GM23338 (cell line): Measurements from ENCODE around the gene GLI3. TPM values are rescaled to one million over a fixed set of nuclear protein-coding genes. Genes with fewer than 3 reads are reported as not detected.

Experiments used
- ATAC-seq: fragments of 200-7000 bp; cut with Tn5 transposase; 3 replicates; pipeline ENCODE4 v1.9.1; 2020
- DNase-seq: peaks from one replicate; pipeline ENCODE4 v3.0.0-alpha.2; 2015; ENCODE audit warnings: low spot score
- H2AFZ ChIP-seq: fragments of 200-600 bp; sonication (generic); 2 replicates; pipeline ENCODE4 v1.8.0; 2016; ENCODE audit warnings: antibody characterized with exemption, mild to moderate bottlenecking, moderate library complexity
- H3F3A ChIP-seq: fragments of 200-600 bp; sonication (generic); replicated peaks from 2 replicates; pipeline ENCODE4 v1.8.0; 2017; ENCODE audit warnings: antibody characterized with exemption, mixed run types, low read depth
- H3K27ac ChIP-seq: fragments of 200-600 bp; sonication (generic); 2 replicates; pipeline ENCODE4 v1.6.1; 2016; ENCODE audit warnings: low read depth
- H3K27me3 ChIP-seq: fragments of 200-600 bp; sonication (generic); 2 replicates; pipeline ENCODE4 v1.8.0; 2016; ENCODE audit warnings: mild to moderate bottlenecking, mixed run types, moderate library complexity; ENCODE audit not compliant: insufficient read depth
- H3K36me3 ChIP-seq: fragments of 200-600 bp; sonication (generic); 2 replicates; pipeline ENCODE4 v1.8.0; 2016; ENCODE audit warnings: mild to moderate bottlenecking; ENCODE audit not compliant: insufficient read depth
- H3K4me1 ChIP-seq: fragments of 200-600 bp; sonication (generic); 2 replicates; pipeline ENCODE4 v1.8.0; 2016; ENCODE audit warnings: mild to moderate bottlenecking, moderate library complexity; ENCODE audit not compliant: insufficient read depth
- H3K4me2 ChIP-seq: fragments of 200-600 bp; sonication (generic); 2 replicates; pipeline ENCODE4 v1.7.1; 2017; ENCODE audit warnings: mixed run types
- H3K4me3 ChIP-seq: fragments of 200-600 bp; sonication (generic); 2 replicates; pipeline ENCODE4 v1.6.1; 2016; ENCODE audit warnings: mixed run types
- H3K79me2 ChIP-seq: fragments of 200-600 bp; sonication (generic); replicated peaks from 2 replicates; pipeline ENCODE4 v1.8.0; 2017; ENCODE audit warnings: mild to moderate bottlenecking; ENCODE audit not compliant: insufficient read depth
- H3K9me2 ChIP-seq: fragments of 200-600 bp; sonication (generic); 2 replicates; pipeline ENCODE4 v1.8.0; 2017; ENCODE audit not compliant: insufficient read depth
- H4K20me1 ChIP-seq: fragments of 200-600 bp; sonication (generic); replicated peaks from 2 replicates; pipeline ENCODE4 v1.8.0; 2017; ENCODE audit warnings: mild to moderate bottlenecking; ENCODE audit not compliant: insufficient read depth
- H3K27ac Mint-ChIP-seq: 2 replicates; pipeline ENCODE4 v1.8.0; 2020; ENCODE audit warnings: inconsistent platforms, mild to moderate bottlenecking, moderate library complexity, mixed read lengths
- H3K27me3 Mint-ChIP-seq: 3 replicates; pipeline ENCODE4 v1.8.0; 2022; ENCODE audit warnings: low read depth, mild to moderate bottlenecking, moderate library complexity, mixed read lengths, inconsistent platforms; ENCODE audit not compliant: insufficient read depth, poor library complexity
- H3K36me3 Mint-ChIP-seq: 3 replicates; pipeline ENCODE4 v1.8.0; 2021; ENCODE audit warnings: low read depth, mild to moderate bottlenecking, inconsistent platforms, moderate library complexity, mixed read lengths
- H3K4me1 Mint-ChIP-seq: 3 replicates; pipeline ENCODE4 v1.8.0; 2020; ENCODE audit warnings: mild to moderate bottlenecking, inconsistent platforms, mixed read lengths
- H3K4me3 Mint-ChIP-seq: 3 replicates; pipeline ENCODE4 v1.8.0; 2021; ENCODE audit warnings: moderate library complexity, mild to moderate bottlenecking, inconsistent platforms, mixed read lengths
- H3K9me3 Mint-ChIP-seq: 3 replicates; pipeline ENCODE4 v1.8.0; 2020; ENCODE audit warnings: moderate library complexity, mild to moderate bottlenecking, inconsistent platforms, mixed read lengths
- CREB1 ChIP-seq: fragments of 250-450 bp; sonication (Bioruptor Pico); IDR thresholded peaks from 2 replicates; pipeline ENCODE4 v1.5.0; 2020; ENCODE audit warnings: low read depth, mild to moderate bottlenecking, moderate library complexity
- EZH2 ChIP-seq: fragments of 200-600 bp; sonication (generic); IDR thresholded peaks from one replicate; pipeline ENCODE4 v1.8.0; 2017; ENCODE audit warnings: antibody characterized with exemption, mild to moderate bottlenecking, low read depth; ENCODE audit not compliant: unreplicated experiment
- EZH2phosphoT487 ChIP-seq: fragments of 200-600 bp; sonication (generic); IDR thresholded peaks from one replicate; pipeline ENCODE4 v1.8.1; 2018; ENCODE audit warnings: antibody characterized with exemption; ENCODE audit not compliant: unreplicated experiment
- NANOG ChIP-seq: IDR thresholded peaks from 2 replicates; pipeline ENCODE4 v1.6.1; 2016; ENCODE audit warnings: antibody characterized with exemption, borderline replicate concordance
- POLR2AphosphoS5 ChIP-seq: IDR thresholded peaks from 2 replicates; pipeline ENCODE4 v1.6.1; 2016; ENCODE audit warnings: antibody characterized with exemption, low read depth
- REST ChIP-seq: IDR thresholded peaks from one replicate; pipeline ENCODE4 v1.6.1; 2018; ENCODE audit warnings: antibody characterized with exemption; ENCODE audit not compliant: unreplicated experiment
- ZNF114 ChIP-seq: fragments of 250-450 bp; sonication (Bioruptor Pico); IDR thresholded peaks from 2 replicates; pipeline ENCODE4 v1.5.0; 2020; ENCODE audit warnings: mild to moderate bottlenecking, moderate library complexity
- ZNF331 ChIP-seq: fragments of 250-450 bp; sonication (Bioruptor Pico); IDR thresholded peaks from 2 replicates; pipeline ENCODE4 v1.5.0; 2020; ENCODE audit warnings: low read depth, mild to moderate bottlenecking, moderate library complexity
- polyA plus RNA-seq: library from polyadenylated mRNA; unstranded; fragments of >200 nt; fragmentation: Nextera tagmentation; extraction: Ambion mirVana; gene quantifications from 2 replicates; pipeline ENCODE4 v1.2.1, GENCODE V29; 2016
- total RNA-seq: library from RNA; depleted of rRNA; stranded (reverse); fragments of >200 nt; shearing (Covaris generic); gene quantifications from 2 replicates; pipeline ENCODE4 v1.2.3, GENCODE V29; 2014
- TF ChIP-seq, protein P1 (sequence below): IDR thresholded peaks from 2 replicates; pipeline ENCODE4 v1.6.1; 2016; ENCODE audit warnings: antibody characterized with exemption

The GLI3 gene
- total and polyA plus RNA-seq, 2 experiments from 2014 or later = 16.1 to 17.9 TPM

DNA sequence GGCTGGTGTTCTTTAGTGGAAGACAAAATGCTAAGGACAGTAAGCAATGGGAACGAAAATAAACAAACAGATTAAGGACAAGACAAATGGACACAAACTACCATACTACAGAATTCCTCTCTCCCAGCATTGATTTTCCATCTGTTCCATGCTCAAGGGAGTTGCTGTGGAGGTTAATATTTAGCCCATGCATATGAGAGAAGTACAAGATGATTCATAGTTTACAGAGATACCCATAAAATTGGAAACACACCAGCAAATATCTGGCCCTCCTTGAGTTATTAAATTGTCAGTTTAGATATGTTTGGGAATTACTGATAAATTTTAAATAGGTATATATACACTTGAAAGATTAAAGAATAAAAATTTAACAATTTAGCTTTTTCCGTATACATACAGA, 69.8 kb downstream of the GLI3 start:
- Histone ChIP-seq H3K79me2 (peaks cover 6% of the 10 kb centered on the region), H4K20me1 (0 out of 2 replicates have a peak, but pooled peaks cover 3% of the 10 kb centered on the region)

DNA sequence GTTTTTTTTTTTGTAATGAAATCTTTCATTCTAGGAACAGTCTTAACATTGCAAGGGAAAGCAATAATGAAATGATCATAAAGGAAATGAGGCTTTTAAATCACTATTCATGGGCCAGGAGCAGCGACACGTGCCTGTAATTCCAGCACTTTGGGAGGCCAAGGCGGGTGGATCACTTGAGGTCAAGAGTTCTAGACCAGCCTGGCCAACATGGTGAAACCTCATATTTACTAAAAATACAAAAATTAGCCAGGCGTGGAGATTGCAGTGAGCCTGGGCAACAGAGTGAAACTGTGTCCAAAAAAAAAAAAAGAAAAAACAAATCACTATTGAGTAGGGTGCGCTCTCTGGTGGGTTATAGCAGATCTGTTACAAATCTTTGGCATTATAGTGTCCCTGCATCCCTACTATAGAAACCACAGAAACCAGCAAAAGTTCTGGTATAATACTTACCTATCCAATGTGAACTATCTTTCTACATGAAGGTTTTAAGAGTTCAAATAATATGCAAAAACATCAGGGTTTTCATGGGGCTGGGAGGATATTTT, 72.1 kb downstream of the GLI3 start:
- H3K9me3 Mint-ChIP-seq = no peaks in the 10 kb centered on the region
- no peaks in the 10 kb centered on the region for H3K9me2 ChIP-seq
- no peaks in the 10 kb centered on the region; the same call in 1 of the 2 replicates for H3K79me2 ChIP-seq
- H3K27ac Mint-ChIP-seq = no peak overlapping the region
- no peak overlapping the region for H3K27ac ChIP-seq
- ATAC-seq = no peak
- no peak for DNase-seq
- no peak overlapping the region for H3K4me2 ChIP-seq
- H2AFZ ChIP-seq = no peak overlapping the region
- no peak overlapping the region for H3K4me3 Mint-ChIP-seq
- H3K27me3 Mint-ChIP-seq = no peaks in the 10 kb centered on the region
- no peaks in the 10 kb centered on the region for H3K36me3 ChIP-seq
- H3K4me3 ChIP-seq = no peak overlapping the region
- H3K27me3 ChIP-seq = no peaks in the 10 kb centered on the region
- 0 out of 2 replicates have a peak, but pooled peaks cover 3% of the 10 kb centered on the region for H4K20me1 ChIP-seq
- no peaks in the 10 kb centered on the region for H3K36me3 Mint-ChIP-seq
- H3K4me1 Mint-ChIP-seq = peaks cover 15% of the 10 kb centered on the region
- H3F3A ChIP-seq = no peaks in the 10 kb centered on the region
- peaks cover 8% of the 10 kb centered on the region for H3K4me1 ChIP-seq
- no peak for TF ChIP-seq ZNF331 (CRISPR knock-in tag)
- no peak for TF ChIP-seq EZH2phosphoT487

More for the DNA sequence above, 69.8 kb downstream of the GLI3 start:
- H3K36me3 ChIP-seq = no peaks in the 10 kb centered on the region
- Mint-ChIP-seq H3K36me3 (no peaks in the 10 kb centered on the region), H3K9me3 (no peaks in the 10 kb centered on the region), H3K27ac (no peak overlapping the region), H3K27me3 (no peaks in the 10 kb centered on the region), H3K4me1 (peaks cover 10% of the 10 kb centered on the region), H3K4me3 (no peak overlapping the region)
- no peak overlapping the region for H3K4me3 ChIP-seq
- no peak overlapping the region for H2AFZ ChIP-seq
- H3K27ac ChIP-seq = no peak overlapping the region
- H3K4me1 ChIP-seq = peaks cover 8% of the 10 kb centered on the region
- TF ChIP-seq ZNF114 (CRISPR knock-in tag) (no peak), POLR2AphosphoS5 (no peak), NANOG (no peak), REST (no peak), EZH2phosphoT487 (no peak), EZH2 (no peak), CREB1 (CRISPR knock-in tag) (no peak)
- TF ChIP-seq, protein P1, sequence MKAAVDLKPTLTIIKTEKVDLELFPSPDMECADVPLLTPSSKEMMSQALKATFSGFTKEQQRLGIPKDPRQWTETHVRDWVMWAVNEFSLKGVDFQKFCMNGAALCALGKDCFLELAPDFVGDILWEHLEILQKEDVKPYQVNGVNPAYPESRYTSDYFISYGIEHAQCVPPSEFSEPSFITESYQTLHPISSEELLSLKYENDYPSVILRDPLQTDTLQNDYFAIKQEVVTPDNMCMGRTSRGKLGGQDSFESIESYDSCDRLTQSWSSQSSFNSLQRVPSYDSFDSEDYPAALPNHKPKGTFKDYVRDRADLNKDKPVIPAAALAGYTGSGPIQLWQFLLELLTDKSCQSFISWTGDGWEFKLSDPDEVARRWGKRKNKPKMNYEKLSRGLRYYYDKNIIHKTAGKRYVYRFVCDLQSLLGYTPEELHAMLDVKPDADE = no peak
- no peak overlapping the region for H3K4me2 ChIP-seq
- H3K27me3 ChIP-seq = no peaks in the 10 kb centered on the region
- no peaks in the 10 kb centered on the region for H3K9me2 ChIP-seq
- DNase-seq = no peak
- ATAC-seq = no peak
- H3F3A ChIP-seq = no peaks in the 10 kb centered on the region
